HG03196 (cell line): ENCODE results near the gene SLC38A10.

Experiments used
- ATAC-seq: cut with Tn5 transposase; IDR thresholded peaks from one replicate; pipeline ENCODE4 v1.9.1; 2021; ENCODE audit not compliant: unreplicated experiment

SLC38A10 gene

DNA sequence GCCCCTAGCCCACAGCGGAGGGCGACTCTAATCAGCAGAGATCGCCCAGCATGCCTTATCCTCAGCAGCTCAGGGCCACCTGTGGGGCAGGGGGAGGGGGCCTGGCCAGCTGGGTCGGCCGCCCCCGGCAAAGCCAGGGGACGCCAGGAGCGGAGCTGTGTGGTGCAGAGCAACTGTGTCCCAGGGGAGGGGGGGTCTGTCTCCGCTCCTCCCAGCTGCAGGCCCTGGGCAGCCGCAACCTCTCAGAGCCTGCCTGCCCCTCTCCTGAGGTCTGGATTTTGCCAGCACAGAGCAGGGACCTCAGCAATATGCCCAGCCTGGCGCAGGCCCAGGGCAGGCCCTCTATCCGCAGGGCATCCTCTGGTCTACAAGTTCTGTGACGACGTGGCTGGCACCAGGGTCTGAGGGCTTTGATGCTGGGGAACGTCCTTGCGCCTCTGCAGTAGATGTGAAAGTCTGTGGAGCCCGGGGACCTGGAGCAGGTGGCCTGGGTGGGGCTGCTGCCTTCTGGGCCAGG lies 36.5 kb upstream of the SLC38A10 start:
- no peak for ATAC-seq

DNA sequence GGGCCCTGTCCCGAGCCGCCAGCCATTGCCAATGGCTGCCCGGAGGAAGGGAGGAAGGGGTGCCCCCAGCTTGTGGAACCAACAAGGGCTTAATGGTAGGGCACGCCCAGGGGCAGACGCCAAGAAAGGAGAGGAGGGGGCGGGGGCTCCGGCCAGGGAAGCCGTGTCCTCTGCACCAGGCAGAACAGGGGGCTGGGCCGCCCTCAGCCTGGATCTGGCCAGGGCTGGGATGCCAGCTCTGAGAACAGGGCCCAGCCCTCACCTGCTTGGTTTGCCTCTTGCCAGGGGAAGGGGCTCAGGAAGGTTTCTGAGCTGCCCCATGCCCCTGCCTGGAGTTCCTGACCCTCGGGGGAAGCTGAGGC lies 35.8 kb upstream of the SLC38A10 start:
- no peak for ATAC-seq

DNA sequence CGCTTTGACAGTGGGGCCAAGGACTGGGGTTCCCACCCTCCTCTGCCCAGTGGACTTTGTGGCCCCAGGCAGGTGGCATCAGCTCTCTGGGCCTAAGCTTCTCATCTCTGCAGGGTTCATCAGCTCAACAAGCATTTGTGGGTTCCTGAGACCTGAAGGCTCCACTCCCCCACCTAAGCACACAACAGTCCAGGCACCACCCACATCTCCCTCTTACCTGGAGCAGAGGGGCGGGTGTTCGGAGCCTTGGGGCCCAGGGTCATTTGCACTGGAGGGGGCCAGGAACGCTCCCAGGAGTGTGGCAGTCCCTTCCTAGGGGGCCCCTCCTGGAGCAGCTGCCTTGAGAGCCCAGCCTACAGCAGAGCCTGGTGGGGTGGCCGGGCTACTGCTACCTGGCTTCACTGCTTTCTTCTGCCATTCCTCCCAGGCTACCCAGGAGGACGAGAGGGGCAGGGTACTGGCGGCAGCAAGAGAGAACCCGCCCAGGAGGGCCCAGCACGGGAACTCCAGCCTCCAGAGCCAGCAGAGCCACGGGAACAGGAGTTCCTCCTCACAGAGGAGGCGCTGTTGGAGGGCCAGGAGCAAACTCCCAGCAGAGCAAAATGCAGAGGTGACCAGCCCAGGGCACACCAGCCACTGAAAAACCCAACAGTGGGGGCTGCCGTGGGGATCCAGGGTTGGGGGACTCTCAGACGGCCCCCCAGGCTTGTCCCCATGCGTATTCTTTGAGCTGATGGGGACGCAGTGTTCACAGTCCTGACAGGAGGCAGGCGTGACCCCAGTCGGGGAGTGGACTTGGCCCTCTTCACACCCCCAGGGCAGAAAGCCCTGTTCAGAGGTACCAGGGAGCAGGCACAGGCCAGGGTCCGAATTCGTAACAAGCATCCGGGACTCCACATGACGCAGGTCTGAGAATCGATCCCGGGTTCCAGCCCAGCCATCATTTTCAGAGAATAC lies 35.1 kb upstream of the SLC38A10 start:
- no peak for ATAC-seq

DNA sequence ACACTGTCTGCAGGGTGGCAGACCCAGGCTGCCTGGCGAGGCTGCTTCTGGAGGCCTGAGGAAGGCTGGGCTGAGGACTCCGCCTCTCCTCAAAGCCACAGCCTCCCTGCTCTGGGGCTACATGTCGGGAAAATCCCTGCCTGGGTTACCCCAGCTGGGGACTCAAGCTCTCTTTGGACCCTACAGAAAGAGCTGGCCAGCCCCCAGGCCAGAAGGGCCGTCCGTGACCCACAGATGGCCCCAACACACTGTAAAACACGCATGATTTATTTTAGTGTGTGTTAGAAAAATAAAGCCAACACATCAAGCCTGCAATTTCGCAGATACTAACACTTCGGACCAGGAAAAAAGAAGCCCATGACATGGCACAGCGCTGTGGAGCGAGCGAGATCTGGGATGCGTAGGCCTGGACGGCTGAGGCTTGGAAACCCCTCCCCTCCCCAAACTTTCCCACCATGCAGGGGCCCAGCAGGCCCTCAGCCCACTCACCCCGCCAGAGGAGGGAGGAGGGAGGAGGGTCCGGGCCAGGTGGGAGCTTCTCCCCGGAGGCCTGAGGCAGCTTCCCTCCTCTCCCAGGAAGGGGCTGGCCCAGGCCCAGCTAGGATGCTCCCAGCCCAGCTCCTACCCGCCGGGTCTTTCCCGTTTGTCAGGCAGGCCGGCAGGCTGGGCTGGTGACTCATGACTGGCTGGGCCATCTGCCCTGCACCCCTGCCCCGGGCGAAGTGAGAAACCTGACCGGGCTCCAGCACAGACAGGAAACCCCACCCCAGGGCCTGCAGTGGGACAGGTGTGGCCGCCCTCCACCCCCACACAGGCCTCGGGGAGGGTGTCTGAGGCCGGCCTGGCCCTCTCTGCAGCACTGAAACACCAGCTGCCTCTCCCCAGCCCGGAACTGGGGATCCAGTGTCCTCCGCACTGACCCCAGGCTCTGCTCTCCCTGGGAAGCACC lies 34.1 kb upstream of the SLC38A10 start:
- ATAC-seq = no peak

DNA sequence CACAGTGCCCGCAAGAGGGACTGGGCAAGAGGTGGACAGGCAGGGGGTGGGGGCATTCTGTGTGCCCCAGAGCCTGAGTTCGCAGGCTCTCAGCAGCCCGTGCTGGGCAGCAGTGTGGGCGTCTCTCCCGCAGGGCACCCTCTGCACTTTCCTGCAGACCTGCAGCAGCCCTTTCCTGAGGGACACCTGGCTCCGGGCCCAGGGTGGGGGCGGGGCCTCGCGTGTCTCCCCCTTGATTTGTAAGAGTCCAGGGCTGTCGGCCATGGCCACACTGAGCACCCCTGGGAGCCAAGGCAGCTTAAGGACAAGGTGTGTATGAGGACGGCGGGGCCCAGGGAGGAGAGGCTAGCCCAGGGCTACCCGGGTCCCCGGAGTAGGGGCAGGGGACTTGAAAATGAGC lies 33.4 kb upstream of the SLC38A10 start:
- ATAC-seq = no peak

DNA sequence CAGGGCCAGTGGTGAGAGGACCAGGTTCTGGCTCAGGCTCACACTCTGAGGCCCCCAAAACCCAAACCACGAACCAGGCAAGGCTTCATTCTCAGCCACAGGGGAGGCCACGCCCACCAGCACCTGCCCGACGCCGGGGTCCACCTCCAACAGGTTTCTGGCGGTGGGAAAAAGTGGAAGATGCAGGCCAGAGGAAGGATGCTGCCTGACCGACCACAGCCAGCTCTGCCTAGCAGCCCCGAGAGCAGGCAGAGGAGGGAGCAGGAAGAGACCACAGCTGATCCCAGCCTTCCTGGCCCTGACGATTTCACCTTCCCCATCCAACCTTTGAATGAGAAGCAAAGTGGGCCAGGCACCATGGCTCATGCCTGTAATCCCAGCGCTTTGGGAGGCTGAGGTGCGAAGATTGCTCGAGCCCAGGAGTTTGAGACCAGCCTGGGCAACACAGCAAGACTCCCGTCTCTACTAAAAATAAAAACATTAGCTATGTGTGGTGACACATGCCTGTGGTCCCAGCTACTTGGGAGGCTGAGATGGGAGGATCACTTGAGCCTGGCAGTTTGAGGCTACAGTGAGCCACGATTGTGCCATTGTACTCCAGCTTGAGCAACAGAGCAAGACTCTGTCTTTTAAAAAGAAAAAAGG lies 30.7 kb upstream of the SLC38A10 start:
- ATAC-seq = no peak

DNA sequence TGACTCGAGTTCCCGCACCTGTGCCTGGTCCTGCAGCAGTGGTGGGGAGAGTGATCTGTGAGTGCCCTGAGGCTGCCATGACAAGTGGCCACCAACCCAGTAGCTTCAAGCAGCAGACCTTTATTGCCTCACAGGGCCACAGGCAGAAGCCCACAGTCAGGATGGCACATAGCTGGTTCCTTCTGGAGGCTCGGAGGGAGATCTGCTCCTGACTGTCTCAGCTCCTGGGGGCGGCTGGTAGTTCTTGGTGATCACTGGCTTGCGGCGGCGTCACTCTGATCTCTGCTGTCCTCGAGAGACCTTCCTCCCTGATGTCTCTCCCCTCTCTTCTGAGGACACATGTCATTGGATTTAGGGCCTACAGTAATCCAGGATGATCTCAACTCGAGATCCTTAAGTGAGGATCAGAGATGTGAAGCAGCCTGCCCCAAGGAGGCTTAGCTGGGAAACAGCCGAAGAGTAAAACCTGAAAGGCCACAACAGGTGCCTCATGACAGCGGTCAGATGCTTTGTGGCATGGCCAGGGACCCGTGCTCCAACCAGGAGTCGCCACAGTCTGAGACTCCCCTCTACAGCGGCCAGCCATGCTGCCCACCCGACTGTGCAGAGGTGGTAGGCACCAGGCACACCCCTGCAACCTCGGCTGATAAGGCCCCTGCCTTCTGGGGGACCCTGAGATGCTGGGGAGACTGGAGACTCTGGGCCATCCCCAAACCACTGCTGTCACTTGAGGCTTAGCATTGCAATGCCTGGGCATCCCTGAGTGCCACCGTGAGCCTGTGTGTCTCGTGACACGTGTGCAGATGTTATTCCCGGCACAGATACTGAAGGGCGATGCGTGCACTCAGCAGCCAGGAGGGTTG lies 30.0 kb upstream of the SLC38A10 start:
- ATAC-seq = no peak

DNA sequence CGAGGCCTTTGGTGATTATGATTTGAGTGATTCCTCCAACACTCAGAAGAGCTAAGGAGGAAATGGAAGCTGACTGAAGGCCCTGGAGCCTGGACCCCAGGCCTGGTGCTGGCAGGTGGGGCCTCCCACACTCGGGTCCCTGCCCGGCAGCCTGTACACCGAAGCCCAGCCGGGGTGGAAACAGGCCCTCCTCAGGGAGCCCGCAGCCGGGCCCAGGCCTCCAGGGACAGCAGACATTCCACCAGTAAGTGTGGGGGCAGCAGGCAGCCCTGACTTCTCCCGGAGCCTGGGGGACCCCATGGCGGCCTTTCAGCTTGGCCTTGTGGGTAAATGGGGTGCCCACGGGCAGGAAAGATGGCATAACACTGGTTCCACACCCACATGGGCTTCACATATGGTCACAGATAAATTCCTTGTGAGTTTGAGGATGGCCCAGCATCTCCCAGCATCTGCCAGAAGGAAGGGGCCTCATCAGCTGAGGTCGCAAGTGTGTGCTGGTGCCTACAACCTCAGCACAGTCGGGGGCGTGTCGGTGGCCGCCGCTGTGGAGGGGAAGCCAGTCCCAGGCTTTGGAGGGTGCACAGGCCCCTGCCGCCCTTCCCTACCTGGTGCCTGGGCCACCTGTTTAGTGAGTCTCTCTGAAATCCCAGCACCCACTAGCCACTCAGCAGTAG lies 29.2 kb upstream of the SLC38A10 start:
- no peak for ATAC-seq

DNA sequence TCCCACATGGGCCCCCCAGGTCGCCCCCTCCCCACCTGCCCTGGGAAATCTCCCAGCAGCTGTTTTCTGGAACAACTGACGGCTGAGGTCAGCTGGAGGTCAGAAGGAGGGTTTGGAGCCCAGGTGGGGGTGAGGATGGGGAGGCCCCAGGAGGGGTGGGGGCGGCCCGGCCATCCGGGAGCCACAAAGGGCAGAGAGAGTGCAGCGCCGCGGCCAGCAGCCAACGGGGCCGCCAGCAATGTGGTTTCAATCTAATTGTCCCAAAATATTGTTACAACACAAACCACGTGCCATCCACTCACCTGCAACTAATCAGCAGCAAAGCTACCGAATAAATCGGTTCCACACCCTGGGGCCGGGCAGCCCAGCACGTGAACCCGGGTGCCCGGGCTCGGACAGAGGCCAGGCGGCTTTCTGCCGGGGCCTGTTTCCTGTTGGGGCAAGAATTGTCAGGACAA lies 28.3 kb upstream of the SLC38A10 start:
- ATAC-seq = no peak

DNA sequence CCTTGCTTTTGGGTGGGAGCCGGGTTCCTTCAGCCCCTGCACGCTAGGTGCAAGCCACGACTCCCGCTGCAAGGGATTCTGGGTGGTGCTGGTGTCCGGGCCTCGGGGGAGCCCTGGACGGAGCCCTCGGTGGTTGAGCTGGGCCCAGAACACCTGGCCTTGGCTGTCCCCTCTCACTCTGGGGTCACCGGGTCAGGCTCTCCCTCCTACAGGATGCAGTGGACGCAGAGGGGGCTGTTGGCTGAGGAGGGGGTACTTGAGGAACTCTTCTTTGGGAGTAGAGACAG lies 27.9 kb upstream of the SLC38A10 start:
- no peak for ATAC-seq

DNA sequence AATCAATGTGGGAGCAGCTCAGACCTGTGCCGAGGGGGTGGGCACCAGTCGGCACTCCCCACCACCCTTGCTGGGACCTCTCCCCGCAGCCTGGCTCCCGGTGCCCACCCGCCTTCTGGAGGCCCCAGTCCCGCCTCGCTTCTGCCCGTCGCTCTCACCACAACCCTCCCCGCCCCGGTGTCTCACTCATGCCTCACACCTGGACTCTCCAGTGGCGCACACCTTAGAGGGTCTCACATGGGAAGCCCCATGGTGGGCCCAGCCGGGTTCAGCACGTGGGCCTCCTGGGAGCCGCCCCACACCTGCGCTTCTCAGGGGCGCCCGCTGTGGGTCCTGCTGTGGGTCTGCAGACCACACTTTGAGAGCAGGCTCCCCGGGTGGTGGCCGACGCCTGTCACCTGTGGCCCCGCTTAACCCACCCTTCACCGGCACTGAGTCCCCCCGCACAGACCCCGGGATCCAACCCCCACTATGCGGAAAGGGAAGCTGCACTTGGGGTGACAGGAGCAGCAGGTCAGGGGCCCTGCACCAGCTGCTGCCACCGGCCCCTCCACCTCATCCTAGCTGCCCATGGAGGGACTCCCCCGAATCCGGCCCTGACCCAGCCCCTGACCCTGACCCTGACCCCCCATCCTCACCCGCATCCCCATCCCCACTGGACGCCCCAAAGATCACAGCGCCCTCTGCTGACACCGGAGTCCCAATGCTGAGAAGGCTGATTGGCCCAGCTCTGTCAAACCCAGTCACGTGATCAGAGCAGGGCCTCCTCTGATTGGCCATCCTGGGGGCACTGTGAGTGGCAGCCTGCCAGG lies 27.4 kb upstream of the SLC38A10 start:
- ATAC-seq = no peak

DNA sequence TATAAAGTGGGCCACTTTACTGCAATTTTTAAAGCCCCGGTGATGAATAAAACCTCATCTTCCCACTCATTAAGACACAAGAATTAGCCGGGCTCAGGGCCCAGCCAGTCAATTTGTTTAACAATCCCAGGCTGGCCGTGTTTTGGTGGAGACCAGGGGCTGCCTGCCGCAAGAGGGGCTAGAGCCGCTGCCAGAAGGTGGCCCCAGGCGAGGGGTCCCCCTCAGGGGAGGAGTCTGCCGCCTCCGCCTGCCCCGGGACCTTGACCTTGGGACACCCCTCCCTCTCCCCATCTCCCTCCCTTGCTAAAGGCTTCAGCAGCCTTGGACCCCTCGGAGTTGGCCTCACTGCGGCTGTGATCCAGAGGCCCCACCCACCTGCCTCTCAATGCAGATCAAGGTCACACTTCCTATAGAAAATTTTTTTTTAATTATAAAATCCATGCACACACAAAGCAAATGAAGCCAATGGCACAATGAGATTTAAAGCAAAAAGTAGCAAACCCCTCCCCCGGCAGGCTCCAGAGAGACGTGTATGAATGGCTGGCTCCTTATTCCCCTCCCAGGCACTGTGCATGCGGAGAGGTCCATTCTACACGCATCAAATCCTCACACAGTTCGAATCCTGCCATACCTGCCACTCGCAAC lies 23.0 kb upstream of the SLC38A10 start:
- ATAC-seq = no peak

DNA sequence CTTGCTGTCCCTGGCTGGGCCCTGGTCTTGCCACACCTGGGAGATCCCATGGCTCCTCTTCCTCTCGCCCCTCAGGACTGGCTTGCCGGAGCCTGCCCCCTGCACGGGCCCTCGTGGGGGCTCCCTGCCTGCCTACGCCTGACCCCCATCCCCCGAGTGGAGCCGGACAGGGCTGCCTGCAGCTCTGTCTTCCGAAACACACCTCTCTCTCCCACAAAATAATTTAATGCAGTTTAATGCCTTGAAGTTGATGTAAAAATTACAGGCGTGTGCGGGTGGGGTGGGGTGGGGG lies 22.4 kb upstream of the SLC38A10 start:
- ATAC-seq = no peak

DNA sequence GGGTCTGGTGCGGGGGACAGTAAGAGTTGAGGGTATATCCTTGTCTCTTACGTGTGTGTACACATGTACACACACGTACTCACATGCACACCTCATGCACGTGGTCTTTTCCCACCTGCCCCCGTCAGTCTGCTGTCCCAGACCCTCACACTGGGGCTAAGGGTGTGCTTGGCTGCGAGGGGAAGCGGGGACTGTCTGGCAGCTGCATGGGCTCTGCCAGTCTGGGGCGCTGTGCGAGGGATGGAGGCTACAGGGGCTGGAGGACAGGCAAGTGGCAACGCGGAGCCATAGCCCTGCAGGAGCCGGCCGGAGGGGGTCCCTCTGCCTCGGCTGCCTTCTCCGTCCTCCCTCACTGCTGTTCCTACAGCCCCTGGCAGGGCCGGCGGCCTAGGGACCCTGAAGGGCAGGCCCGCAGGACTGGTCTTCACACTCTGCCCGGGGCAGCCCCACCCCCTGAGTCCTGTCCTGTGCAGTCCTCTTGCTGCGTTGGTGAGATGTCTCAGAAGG lies 20.8 kb upstream of the SLC38A10 start:
- no peak for ATAC-seq

DNA sequence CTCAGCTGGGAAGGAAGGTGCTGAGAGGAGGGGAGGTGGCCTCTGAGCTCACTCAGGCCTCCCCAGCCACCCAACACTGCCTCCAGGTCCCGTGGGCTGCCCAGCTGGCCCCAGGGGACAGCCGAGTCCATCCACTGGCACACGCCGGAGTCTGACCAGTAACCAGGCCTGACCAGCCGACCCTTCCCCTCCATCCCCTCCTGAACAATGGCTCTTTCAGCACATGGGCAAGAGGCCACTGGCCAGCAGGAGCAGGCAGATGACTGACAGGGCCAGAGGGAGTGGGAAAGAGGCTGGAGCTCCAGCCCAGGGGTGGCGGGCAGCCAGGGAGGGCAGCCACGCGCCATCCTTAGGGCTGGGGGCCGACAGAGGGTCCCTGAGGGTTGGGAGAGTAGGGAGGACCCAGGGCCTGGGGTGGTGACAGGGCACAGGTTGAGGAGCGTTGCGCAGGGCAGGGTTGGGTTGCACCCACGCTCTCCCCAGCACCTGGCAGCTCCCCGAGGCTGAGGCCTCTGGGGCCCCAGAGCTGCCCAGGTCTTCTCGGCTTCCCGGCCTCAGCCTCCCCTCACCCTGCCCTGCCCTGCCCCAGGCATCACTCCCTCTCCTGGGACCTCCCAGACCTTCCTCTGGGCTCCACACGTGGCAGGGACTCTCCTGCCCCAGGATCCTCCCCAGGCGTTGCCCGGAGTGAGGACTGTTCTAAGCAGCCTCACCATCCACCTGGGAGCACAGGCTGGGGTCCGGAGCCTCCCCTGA lies 20.2 kb upstream of the SLC38A10 start:
- no peak for ATAC-seq

DNA sequence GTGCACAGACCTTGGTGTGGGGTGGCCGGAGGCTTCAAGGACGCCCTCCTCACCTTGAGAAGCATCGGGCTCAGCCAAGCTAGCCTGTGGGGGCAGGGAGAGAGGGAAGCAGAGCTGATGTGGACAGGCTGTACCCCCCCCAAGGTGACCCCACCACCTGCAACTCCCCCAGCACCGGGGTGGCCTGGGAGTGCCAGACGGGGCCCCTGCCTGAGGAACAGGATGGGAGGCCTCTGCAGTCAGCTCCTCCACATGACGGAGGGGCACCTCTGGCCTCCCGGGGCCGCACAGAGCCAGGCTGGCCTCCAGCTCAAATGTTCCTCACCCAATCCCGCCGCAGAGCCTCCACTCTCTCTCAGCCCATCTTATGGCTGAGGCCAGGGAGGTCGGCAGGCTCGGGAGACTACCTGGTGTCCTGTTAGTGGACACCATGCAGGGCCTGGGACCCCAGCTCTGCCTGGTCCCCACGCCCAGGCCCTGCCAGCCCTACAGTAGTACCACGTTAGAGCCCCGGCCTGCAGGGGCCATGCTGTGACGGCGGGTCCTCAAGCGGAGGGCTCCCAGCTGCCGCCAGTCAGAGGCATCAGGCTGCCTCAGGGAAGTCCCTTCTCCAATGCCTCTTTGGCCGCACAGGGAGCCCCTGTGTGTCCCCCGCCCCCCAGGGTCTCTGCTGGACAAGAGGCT lies 19.4 kb upstream of the SLC38A10 start:
- ATAC-seq = no peak

DNA sequence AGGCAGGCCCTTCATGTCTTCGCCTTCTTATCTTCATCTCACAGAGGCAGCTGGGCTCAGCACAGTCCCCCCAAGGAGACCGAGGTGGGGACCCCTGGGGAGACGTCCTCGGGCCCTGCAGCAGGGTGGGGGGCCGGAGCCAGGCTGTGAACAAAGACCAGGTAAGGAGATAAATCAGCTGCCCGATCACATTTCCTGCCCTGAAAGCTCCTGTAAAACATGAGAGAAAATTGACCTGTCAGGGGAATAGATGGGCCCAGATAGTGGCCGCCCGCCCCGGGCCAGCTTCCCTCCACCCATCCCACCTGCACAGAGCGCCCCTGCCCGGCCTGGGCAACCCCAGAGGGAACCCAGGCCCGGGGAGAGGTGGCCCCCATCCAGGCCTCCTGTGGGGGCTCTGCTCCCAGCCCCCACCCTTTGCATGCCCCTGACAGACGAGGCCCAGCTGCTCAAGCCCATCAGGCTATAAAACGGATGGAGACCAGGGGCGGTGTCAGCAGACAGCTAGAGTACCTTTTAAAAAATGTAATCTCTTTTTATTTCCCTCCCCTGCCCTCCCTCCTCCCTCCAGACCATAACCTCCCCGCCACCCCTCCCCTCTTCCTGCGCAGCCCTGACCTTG lies 18.8 kb upstream of the SLC38A10 start:
- ATAC-seq = no peak
